ENCODE measurements around the gene PDK4. TPM values are rescaled to one million over a fixed set of nuclear protein-coding genes. Genes with fewer than 3 reads are reported as not detected.

Gene PDK4
- total and polyA plus RNA-seq, 10 of the 15 experiments (the other 5 are each of a cell fraction or from before 2014, with no cell fraction given), result 0.03 to 0.46 TPM; not detected in 8

GRCh38 chr7:95540366-95540765 is 56.0 kb downstream of the PDK4 start (continued):
- TF ChIP-seq POU2F2 (IDR thresholded peaks at IDR 0.05; ENCODE audit: borderline replicate concordance, low read depth, low read length), result no peak

GRCh38 chr7:95539426-95539825 is 56.9 kb downstream of the PDK4 start:
- H3K27me3 ChIP-seq (replicated peaks in 1 of 2; ENCODE audit: control insufficient read depth in 2 of 2, insufficient read depth in 2 of 2, low read length in 1 of 2), result no peaks in the 10 kb centered on the region; a peak in 2 of 4 replicates
- no peak for TF ChIP-seq USF1 (IDR thresholded peaks at IDR 0.05; ENCODE audit: borderline replicate concordance, extremely low read length, insufficient read depth, low read depth, low read length)
- no peak for TF ChIP-seq POU2F2 (IDR thresholded peaks at IDR 0.05; ENCODE audit: borderline replicate concordance, low read depth, low read length)
- ChIA-PET CTCF (interaction anchor here (4.3 to 11.4 kb wide), 3 partner anchors 11 to 149 kb away, joined by 27 to 146 read pairs (median 35); no protein-coding TSS in a partner anchor), POLR2A (interaction anchor here (0.7 kb wide), 1 partner anchor 430 kb away, joined by 3 read pairs; no protein-coding TSS in a partner anchor), SMC1A (ENCODE audit: uncharacterized antibody, unreplicated experiment) (interaction anchor here (1.0 to 23.7 kb wide), 5 partner anchors 10 to 150 kb away, joined by 4 to 448 read pairs (median 6); no protein-coding TSS in a partner anchor), RAD21 (ENCODE audit: unreplicated experiment) (interaction anchor here (0.7 to 8.1 kb wide), 8 partner anchors 11 to 293 kb away, joined by 3 to 81 read pairs (median 3); no protein-coding TSS in a partner anchor)
- no peaks in the 10 kb centered on the region for H3K36me3 ChIP-seq (ENCODE audit: control insufficient read depth in 2 of 2, insufficient read depth in 2 of 2, low read length in 1 of 2)
- no peaks in the 10 kb centered on the region for H3K79me2 ChIP-seq (ENCODE audit: control insufficient read depth, insufficient read depth, low read length)
- ATAC-seq (no peak), DNase-seq (ENCODE audit: low read depth, low spot score) (no peak), FAIRE-seq (no peak)
- BruUV-seq (replicated peaks), result no TSS peak
- H3K4me3 ChIP-seq, result no peak overlapping the region
- H3K27ac ChIP-seq (ENCODE audit: control insufficient read depth, insufficient read depth), result no peak overlapping the region
- no peaks in the 10 kb centered on the region for H3K4me1 ChIP-seq (ENCODE audit: control insufficient read depth, insufficient read depth, low read length)
- no peak overlapping the region for H3K4me2 ChIP-seq (ENCODE audit: control insufficient read depth, insufficient read depth)
- intact Hi-C loops (cut with micrococcal nuclease; ENCODE audit: unreplicated experiment), result no loop called here
- H2AFZ ChIP-seq (ENCODE audit: control insufficient read depth, low read depth, low read length), result no peak overlapping the region
- in situ Hi-C loops (cut with MboI), result no loop called here
- no peaks in the 10 kb centered on the region for H4K20me1 ChIP-seq (ENCODE audit: control insufficient read depth, insufficient read depth)
- H3K9ac ChIP-seq (ENCODE audit: control insufficient read depth, insufficient read depth, low read length), result no peak overlapping the region
- no peaks in the 10 kb centered on the region for H3K9me3 ChIP-seq (replicated peaks; ENCODE audit: control insufficient read depth, insufficient read depth, low read length)

- ChIA-PET CTCF (interaction anchor here (5.9 to 17.8 kb wide), 3 partner anchors 9 to 153 kb away, joined by 35 to 655 read pairs (median 146); no protein-coding TSS in a partner anchor), RAD21 (ENCODE audit: unreplicated experiment) (interaction anchor here (2.7 to 8.1 kb wide), 2 partner anchors 9 to 151 kb away, joined by 10 to 81 read pairs; no protein-coding TSS in a partner anchor), POLR2A (no interaction called here), SMC1A (ENCODE audit: uncharacterized antibody, unreplicated experiment) (interaction anchor here (1.0 to 23.7 kb wide), 4 partner anchors 8 to 152 kb away, joined by 3 to 448 read pairs (median 14); no protein-coding TSS in a partner anchor)
- no peaks in the 10 kb centered on the region for H3K79me2 ChIP-seq (ENCODE audit: control insufficient read depth, insufficient read depth, low read length)
- H4K20me1 ChIP-seq (ENCODE audit: control insufficient read depth, insufficient read depth), result no peaks in the 10 kb centered on the region
- no peak overlapping the region for H3K4me2 ChIP-seq (ENCODE audit: control insufficient read depth, insufficient read depth)
- in situ Hi-C loops (cut with MboI), result no loop called here
- H3K9me3 ChIP-seq (replicated peaks; ENCODE audit: control insufficient read depth, insufficient read depth, low read length), result no peaks in the 10 kb centered on the region
- no peak overlapping the region for H2AFZ ChIP-seq (ENCODE audit: control insufficient read depth, low read depth, low read length)
- H3K27ac ChIP-seq (ENCODE audit: control insufficient read depth, insufficient read depth), result no peak overlapping the region
- no TSS peak for BruUV-seq (replicated peaks)
- DNase-seq (ENCODE audit: low read depth, low spot score) (no peak), FAIRE-seq (no peak), ATAC-seq (no peak)
- TF ChIP-seq HDGF (IDR thresholded peaks at IDR 0.05), result no peak
- TF ChIP-seq FOXM1 (IDR thresholded peaks at IDR 0.05; ENCODE audit: low read depth, low read length), result no peak
- TF ChIP-seq MLLT1 (IDR thresholded peaks at IDR 0.05), result no peak
- TF ChIP-seq MYB (IDR thresholded peaks at IDR 0.05; ENCODE audit: borderline replicate concordance, low read depth, low read length), result no peak
- TF ChIP-seq YBX1 (IDR thresholded peaks at IDR 0.05), result no peak
- TF ChIP-seq ATF2 (IDR thresholded peaks at IDR 0.05; ENCODE audit: low read length), result no peak
- H3K27me3 ChIP-seq (replicated peaks in 1 of 2; ENCODE audit: control insufficient read depth in 2 of 2, insufficient read depth in 2 of 2, low read length in 1 of 2), result no peaks in the 10 kb centered on the region; a peak in 2 of 4 replicates
- no peak overlapping the region for H3K4me3 ChIP-seq
- H3K4me1 ChIP-seq (ENCODE audit: control insufficient read depth, insufficient read depth, low read length), result no peaks in the 10 kb centered on the region
- no peak overlapping the region for H3K9ac ChIP-seq (ENCODE audit: control insufficient read depth, insufficient read depth, low read length)
- intact Hi-C loops (cut with micrococcal nuclease; ENCODE audit: unreplicated experiment), result no loop called here
- 8% methylated on average over 2 of the region's 2 CpGs for WGBS (ENCODE audit: insufficient coverage, insufficient replicate concordance, low lambda C conversion rate, missing lambda C conversion rate)
- no peaks in the 10 kb centered on the region for H3K36me3 ChIP-seq (ENCODE audit: control insufficient read depth in 2 of 2, insufficient read depth in 2 of 2, low read length in 1 of 2)
Measured at GRCh38 chr7:95537468-95537867, 58.8 kb downstream of the PDK4 start.

All from GM12878 (cell line).